ENCODE results near the gene NEDD4. TPM values are rescaled to one million over a fixed set of nuclear protein-coding genes. Genes with fewer than 3 reads are reported as not detected.

NEDD4 gene
- total and polyA plus RNA-seq, 3 donors from 2014 or later, result 3.7 to 8.3 (median 6.4) TPM

DNA sequence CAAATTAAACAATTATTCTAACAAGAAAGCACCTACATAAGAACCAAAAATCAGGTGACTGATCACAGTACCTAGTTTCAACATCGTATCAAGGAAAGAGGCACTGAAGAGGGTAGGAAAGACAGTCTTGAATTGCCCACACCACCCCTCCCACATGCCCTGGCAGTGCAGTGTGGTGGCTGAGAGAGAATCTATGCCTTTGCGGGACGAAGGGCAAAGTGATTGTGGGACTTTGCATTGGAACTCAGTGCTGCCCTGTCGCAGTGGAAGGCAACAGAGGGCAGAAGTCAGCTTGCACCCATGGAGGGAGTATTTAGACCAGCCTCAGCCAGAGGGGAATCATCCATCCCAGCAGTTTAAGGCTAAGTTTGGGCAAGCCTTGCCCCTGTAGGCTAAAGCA lies 24.5 kb downstream of the NEDD4 start:
- DNase-seq, result no peak
- no peak for TF ChIP-seq POLR2A (IDR thresholded peaks at IDR 0.05)
- TF ChIP-seq, protein P1, sequence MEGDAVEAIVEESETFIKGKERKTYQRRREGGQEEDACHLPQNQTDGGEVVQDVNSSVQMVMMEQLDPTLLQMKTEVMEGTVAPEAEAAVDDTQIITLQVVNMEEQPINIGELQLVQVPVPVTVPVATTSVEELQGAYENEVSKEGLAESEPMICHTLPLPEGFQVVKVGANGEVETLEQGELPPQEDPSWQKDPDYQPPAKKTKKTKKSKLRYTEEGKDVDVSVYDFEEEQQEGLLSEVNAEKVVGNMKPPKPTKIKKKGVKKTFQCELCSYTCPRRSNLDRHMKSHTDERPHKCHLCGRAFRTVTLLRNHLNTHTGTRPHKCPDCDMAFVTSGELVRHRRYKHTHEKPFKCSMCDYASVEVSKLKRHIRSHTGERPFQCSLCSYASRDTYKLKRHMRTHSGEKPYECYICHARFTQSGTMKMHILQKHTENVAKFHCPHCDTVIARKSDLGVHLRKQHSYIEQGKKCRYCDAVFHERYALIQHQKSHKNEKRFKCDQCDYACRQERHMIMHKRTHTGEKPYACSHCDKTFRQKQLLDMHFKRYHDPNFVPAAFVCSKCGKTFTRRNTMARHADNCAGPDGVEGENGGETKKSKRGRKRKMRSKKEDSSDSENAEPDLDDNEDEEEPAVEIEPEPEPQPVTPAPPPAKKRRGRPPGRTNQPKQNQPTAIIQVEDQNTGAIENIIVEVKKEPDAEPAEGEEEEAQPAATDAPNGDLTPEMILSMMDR (IDR thresholded peaks at IDR 0.05), result no peak
- 85 to 92% methylated on average over 4 of the region's 4 CpGs for WGBS, 2 donors
- no peaks in the 10 kb centered on the region for H3K36me3 ChIP-seq (ENCODE audit: low read depth, missing control alignments)
- H3K9me3 ChIP-seq, result no peaks in the 10 kb centered on the region
- H3K4me3 ChIP-seq, result no peak overlapping the region
- no peak overlapping the region for H3K27ac ChIP-seq
- H3K4me1 ChIP-seq, result no peaks in the 10 kb centered on the region
- intact Hi-C loops (cut with DNase I; ENCODE audit: low total_unique reads), result no loop called here
- H3K27me3 ChIP-seq, result no peaks in the 10 kb centered on the region

DNA sequence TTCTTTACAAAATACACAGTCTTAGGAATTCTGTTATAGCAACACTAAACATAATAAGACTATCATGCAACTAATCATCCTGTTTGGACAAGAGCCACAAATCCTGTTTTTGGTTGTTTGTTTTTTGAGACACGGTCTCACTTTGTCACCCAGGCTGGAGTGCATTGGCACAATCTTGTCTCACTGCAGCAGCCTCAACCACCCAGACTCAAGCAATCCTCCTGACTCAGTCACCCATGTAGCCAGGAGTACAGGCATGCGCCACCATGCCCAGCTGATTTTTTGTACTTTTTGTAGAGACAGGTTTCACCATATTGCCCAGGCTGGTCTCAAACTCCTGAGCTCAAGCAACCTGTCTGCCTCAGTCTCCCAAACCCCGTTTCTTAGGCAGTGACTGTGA lies 28.3 kb downstream of the NEDD4 start:
- Histone ChIP-seq H3K4me1 (no peaks in the 10 kb centered on the region), H3K4me3 (no peak overlapping the region), H3K27ac (no peak overlapping the region), H3K36me3 (ENCODE audit: low read depth, missing control alignments) (no peaks in the 10 kb centered on the region), H3K9me3 (no peaks in the 10 kb centered on the region), H3K27me3 (no peaks in the 10 kb centered on the region)
- intact Hi-C loops (cut with DNase I; ENCODE audit: low total_unique reads), result no loop called here
- no peak for TF ChIP-seq POLR2A (IDR thresholded peaks at IDR 0.05)
- TF ChIP-seq, protein P1 (IDR thresholded peaks at IDR 0.05), result no peak
- WGBS, 2 donors, result 89 to 96% methylated on average over 3 of the region's 3 CpGs
- DNase-seq, result no peak

DNA sequence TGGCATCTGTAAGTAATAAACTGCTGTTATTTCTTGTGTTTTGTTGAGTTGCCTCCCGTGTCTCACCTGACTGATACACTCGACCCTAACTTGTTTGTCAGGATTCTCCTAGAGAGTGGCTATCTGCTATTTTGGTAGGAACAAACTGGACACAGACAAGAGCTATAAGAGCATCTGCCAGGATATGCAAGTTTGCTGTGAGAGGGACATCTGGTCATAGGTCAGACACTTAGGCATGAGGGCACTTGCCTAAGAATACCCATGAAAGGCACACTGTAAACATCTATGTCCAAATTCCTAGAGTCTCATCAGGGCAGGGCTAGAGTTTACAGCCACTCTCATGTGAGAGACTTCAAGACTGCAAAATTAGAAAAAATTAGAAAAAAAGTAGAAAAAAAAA lies 32.5 kb downstream of the NEDD4 start:
- H3K27me3 ChIP-seq, result no peaks in the 10 kb centered on the region
- TF ChIP-seq, protein P1 (IDR thresholded peaks at IDR 0.05), result no peak
- no peak for TF ChIP-seq POLR2A (IDR thresholded peaks at IDR 0.05)
- H3K4me1 ChIP-seq, result no peaks in the 10 kb centered on the region
- no peak for DNase-seq
- intact Hi-C loops (cut with DNase I; ENCODE audit: low total_unique reads), result no loop called here
- H3K36me3 ChIP-seq (ENCODE audit: low read depth, missing control alignments), result no peaks in the 10 kb centered on the region
- H3K9me3 ChIP-seq, result no peaks in the 10 kb centered on the region
- no peak overlapping the region for H3K4me3 ChIP-seq
- no peak overlapping the region for H3K27ac ChIP-seq
- WGBS, 2 donors, result 79 to 80% methylated on average over 2 of the region's 2 CpGs

DNA sequence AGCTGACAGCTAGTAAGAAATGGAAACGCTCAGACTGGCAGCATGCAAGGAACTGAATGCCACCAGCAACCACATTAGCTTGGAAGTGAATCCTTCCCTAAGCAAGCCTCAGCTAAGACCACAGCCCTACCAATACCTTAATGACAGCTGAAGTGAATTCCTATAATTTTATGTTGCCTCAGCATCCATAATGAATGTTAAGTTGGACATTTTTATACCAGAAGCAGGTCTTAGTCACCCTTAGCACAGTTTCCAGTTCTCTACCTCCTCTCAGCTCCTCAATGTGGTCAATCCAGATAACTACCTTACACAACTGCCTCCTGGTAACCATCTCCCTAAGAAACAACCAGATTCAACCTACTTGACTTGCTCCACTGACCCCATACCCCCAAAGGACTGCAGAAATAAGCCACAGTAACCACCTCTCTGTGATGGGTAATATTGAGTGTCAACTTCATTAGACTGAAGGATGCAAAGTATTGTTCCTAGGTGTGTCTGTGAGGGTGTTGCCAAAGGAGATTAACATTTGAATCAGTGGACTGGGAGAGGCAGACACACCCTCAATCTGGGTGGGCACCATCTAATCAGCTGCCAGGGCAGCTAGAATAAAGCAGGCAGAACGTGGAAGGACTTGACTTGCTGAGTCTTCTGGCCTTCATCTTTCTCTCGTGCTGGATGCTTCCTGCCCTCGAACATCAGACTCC lies 33.5 kb downstream of the NEDD4 start:
- 88 to 91% methylated on average over 3 to 4 of the region's 4 CpGs for WGBS, 2 donors
- no peaks in the 10 kb centered on the region for H3K27me3 ChIP-seq
- no peak for DNase-seq
- H3K4me1 ChIP-seq, result no peaks in the 10 kb centered on the region
- TF ChIP-seq POLR2A (IDR thresholded peaks at IDR 0.05), result no peak
- TF ChIP-seq, protein P1 (IDR thresholded peaks at IDR 0.05), result no peak
- H3K36me3 ChIP-seq (ENCODE audit: low read depth, missing control alignments), result no peaks in the 10 kb centered on the region
- H3K27ac ChIP-seq, result no peak overlapping the region
- H3K9me3 ChIP-seq, result no peaks in the 10 kb centered on the region
- intact Hi-C loops (cut with DNase I; ENCODE audit: low total_unique reads), result no loop called here
- H3K4me3 ChIP-seq, result no peak overlapping the region

DNA sequence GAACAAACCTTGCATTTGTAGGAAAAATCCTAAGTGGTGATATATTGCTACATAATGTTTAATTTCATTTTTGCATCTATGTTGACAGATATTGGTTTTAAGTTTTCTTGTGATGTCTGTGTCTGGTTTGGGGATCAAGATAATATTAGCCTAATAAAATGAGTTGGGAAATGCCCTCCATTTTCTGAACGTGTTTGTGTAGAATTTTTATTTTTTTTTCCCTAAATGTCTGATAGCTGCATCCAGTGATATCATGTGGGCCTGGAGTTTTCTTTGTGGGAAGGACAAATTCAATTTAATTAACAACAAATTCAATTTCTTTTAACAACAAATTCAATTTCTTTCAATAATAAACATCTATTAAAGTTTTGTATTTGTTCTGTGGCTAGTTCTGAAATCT lies 35.1 kb downstream of the NEDD4 start:
- H3K36me3 ChIP-seq (ENCODE audit: low read depth, missing control alignments), result no peaks in the 10 kb centered on the region
- TF ChIP-seq POLR2A (IDR thresholded peaks at IDR 0.05), result no peak
- TF ChIP-seq, protein P1 (IDR thresholded peaks at IDR 0.05), result no peak

More for the DNA sequence above, 35.1 kb downstream of the NEDD4 start:
- intact Hi-C loops (cut with DNase I; ENCODE audit: low total_unique reads), result no loop called here
- Histone ChIP-seq H3K4me1 (no peaks in the 10 kb centered on the region), H3K27ac (no peak overlapping the region), H3K9me3 (no peaks in the 10 kb centered on the region), H3K4me3 (no peak overlapping the region), H3K27me3 (no peaks in the 10 kb centered on the region)
- 41 to 45% methylated on average over 1 of the region's 1 CpG for WGBS, 2 donors
- DNase-seq, result no peak

Measured in testis (tissue), 3 donors.